Measurements from ENCODE around the gene IL33.

The IL33 gene

DNA sequence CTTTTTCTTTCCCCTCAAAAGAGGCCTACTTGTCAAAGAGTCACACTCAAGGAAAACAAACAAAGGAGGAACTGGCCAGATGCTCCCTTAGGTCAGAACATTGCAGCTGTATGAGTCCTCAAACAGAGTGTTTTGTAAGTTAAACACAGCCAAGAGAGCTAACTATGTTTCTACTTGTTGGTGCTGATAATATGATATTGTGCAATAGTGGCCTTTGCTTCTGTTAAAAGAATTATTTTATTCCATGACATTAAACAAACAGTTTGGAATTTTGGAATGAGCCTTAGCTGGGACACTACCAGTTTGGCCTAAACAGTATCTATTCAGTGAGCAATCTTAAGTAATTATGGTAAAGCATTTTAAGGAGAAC, 56.6 kb downstream of the IL33 start:
- TF ChIP-seq, protein P1, sequence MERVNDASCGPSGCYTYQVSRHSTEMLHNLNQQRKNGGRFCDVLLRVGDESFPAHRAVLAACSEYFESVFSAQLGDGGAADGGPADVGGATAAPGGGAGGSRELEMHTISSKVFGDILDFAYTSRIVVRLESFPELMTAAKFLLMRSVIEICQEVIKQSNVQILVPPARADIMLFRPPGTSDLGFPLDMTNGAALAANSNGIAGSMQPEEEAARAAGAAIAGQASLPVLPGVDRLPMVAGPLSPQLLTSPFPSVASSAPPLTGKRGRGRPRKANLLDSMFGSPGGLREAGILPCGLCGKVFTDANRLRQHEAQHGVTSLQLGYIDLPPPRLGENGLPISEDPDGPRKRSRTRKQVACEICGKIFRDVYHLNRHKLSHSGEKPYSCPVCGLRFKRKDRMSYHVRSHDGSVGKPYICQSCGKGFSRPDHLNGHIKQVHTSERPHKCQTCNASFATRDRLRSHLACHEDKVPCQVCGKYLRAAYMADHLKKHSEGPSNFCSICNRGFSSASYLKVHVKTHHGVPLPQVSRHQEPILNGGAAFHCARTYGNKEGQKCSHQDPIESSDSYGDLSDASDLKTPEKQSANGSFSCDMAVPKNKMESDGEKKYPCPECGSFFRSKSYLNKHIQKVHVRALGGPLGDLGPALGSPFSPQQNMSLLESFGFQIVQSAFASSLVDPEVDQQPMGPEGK (CRISPR knock-in tag; IDR thresholded peaks at IDR 0.05; ENCODE audit: borderline replicate concordance) = no peak
- no peak for TF ChIP-seq TCF4 (CRISPR knock-in tag; IDR thresholded peaks at IDR 0.05; ENCODE audit: borderline replicate concordance)
- TF ChIP-seq ZFP30 (CRISPR knock-in tag; IDR thresholded peaks at IDR 0.05) = no peak
- no peak for TF ChIP-seq RARB (CRISPR knock-in tag; IDR thresholded peaks at IDR 0.05)
- TF ChIP-seq SNAI2 (CRISPR knock-in tag; IDR thresholded peaks at IDR 0.05) = no peak
- TF ChIP-seq, protein P2, sequence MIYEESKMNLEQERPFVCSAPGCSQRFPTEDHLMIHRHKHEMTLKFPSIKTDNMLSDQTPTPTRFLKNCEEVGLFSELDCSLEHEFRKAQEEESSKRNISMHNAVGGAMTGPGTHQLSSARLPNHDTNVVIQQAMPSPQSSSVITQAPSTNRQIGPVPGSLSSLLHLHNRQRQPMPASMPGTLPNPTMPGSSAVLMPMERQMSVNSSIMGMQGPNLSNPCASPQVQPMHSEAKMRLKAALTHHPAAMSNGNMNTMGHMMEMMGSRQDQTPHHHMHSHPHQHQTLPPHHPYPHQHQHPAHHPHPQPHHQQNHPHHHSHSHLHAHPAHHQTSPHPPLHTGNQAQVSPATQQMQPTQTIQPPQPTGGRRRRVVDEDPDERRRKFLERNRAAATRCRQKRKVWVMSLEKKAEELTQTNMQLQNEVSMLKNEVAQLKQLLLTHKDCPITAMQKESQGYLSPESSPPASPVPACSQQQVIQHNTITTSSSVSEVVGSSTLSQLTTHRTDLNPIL (CRISPR knock-in tag; IDR thresholded peaks at IDR 0.05; ENCODE audit: low read depth) = no peak
- no peak for TF ChIP-seq ESRRG (CRISPR knock-in tag; IDR thresholded peaks at IDR 0.05)
- no peak for TF ChIP-seq OSR1 (CRISPR knock-in tag; IDR thresholded peaks at IDR 0.05)
- no peak for TF ChIP-seq GLIS3 (CRISPR knock-in tag; IDR thresholded peaks at IDR 0.05)
- TF ChIP-seq ZFP3 (CRISPR knock-in tag; IDR thresholded peaks at IDR 0.05) = no peak
- no peak for TF ChIP-seq CSDC2 (CRISPR knock-in tag; IDR thresholded peaks at IDR 0.05)
- TF ChIP-seq ARNTL (CRISPR knock-in tag; IDR thresholded peaks at IDR 0.05; ENCODE audit: borderline replicate concordance, low read depth) = no peak
- no peak for TF ChIP-seq BACH2 (CRISPR knock-in tag; IDR thresholded peaks at IDR 0.05; ENCODE audit: borderline replicate concordance)
- no peak for TF ChIP-seq ZC3H10 (CRISPR knock-in tag; IDR thresholded peaks at IDR 0.05)
- TF ChIP-seq, protein P3, sequence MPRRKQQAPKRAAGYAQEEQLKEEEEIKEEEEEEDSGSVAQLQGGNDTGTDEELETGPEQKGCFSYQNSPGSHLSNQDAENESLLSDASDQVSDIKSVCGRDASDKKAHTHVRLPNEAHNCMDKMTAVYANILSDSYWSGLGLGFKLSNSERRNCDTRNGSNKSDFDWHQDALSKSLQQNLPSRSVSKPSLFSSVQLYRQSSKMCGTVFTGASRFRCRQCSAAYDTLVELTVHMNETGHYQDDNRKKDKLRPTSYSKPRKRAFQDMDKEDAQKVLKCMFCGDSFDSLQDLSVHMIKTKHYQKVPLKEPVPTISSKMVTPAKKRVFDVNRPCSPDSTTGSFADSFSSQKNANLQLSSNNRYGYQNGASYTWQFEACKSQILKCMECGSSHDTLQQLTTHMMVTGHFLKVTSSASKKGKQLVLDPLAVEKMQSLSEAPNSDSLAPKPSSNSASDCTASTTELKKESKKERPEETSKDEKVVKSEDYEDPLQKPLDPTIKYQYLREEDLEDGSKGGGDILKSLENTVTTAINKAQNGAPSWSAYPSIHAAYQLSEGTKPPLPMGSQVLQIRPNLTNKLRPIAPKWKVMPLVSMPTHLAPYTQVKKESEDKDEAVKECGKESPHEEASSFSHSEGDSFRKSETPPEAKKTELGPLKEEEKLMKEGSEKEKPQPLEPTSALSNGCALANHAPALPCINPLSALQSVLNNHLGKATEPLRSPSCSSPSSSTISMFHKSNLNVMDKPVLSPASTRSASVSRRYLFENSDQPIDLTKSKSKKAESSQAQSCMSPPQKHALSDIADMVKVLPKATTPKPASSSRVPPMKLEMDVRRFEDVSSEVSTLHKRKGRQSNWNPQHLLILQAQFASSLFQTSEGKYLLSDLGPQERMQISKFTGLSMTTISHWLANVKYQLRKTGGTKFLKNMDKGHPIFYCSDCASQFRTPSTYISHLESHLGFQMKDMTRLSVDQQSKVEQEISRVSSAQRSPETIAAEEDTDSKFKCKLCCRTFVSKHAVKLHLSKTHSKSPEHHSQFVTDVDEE (CRISPR knock-in tag; IDR thresholded peaks at IDR 0.05) = no peak
- TF ChIP-seq, protein P4, sequence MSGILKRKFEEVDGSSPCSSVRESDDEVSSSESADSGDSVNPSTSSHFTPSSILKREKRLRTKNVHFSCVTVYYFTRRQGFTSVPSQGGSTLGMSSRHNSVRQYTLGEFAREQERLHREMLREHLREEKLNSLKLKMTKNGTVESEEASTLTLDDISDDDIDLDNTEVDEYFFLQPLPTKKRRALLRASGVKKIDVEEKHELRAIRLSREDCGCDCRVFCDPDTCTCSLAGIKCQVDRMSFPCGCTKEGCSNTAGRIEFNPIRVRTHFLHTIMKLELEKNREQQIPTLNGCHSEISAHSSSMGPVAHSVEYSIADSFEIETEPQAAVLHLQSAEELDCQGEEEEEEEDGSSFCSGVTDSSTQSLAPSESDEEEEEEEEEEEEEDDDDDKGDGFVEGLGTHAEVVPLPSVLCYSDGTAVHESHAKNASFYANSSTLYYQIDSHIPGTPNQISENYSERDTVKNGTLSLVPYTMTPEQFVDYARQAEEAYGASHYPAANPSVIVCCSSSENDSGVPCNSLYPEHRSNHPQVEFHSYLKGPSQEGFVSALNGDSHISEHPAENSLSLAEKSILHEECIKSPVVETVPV (CRISPR knock-in tag; IDR thresholded peaks at IDR 0.05) = no peak
- no peak for TF ChIP-seq ISL1 (CRISPR knock-in tag; IDR thresholded peaks at IDR 0.05)
- no peak for TF ChIP-seq TOX (CRISPR knock-in tag; IDR thresholded peaks at IDR 0.05; ENCODE audit: borderline replicate concordance)
- no peak for TF ChIP-seq PPARA (CRISPR knock-in tag; IDR thresholded peaks at IDR 0.05; ENCODE audit: borderline replicate concordance)
- no peak for TF ChIP-seq ZNF70 (CRISPR knock-in tag; IDR thresholded peaks at IDR 0.05)
- no peak for ATAC-seq

DNA sequence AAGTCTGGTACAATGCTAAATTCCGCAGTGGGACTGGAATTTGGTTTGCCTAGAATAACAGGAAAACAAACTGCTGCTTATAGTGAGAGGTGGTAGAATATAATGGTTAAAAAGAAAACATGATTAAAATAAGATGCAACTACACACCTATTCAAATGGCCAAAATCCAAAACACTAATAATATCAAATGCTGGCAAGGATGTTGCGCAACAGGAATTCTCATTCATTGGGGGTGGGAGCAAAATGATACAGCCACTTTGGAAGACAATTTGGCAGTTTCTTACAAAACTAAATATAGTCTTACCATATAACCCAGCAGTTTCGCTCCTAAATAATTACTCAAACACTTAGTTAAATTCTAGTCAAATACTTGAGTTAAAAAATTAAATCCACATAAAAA, 61.8 kb downstream of the IL33 start:
- TF ChIP-seq OSR1 (CRISPR knock-in tag; IDR thresholded peaks at IDR 0.05) = no peak
- TF ChIP-seq, protein P4 (CRISPR knock-in tag; IDR thresholded peaks at IDR 0.05) = no peak
- no peak for TF ChIP-seq ESRRG (CRISPR knock-in tag; IDR thresholded peaks at IDR 0.05)
- no peak for TF ChIP-seq TCF4 (CRISPR knock-in tag; IDR thresholded peaks at IDR 0.05; ENCODE audit: borderline replicate concordance)
- no peak for TF ChIP-seq ZFP30 (CRISPR knock-in tag; IDR thresholded peaks at IDR 0.05)
- no peak for TF ChIP-seq ZNF8 (CRISPR knock-in tag; IDR thresholded peaks at IDR 0.05)
- TF ChIP-seq, protein P3 (CRISPR knock-in tag; IDR thresholded peaks at IDR 0.05) = no peak
- no peak for TF ChIP-seq GLIS3 (CRISPR knock-in tag; IDR thresholded peaks at IDR 0.05)
- no peak for TF ChIP-seq TOX (CRISPR knock-in tag; IDR thresholded peaks at IDR 0.05; ENCODE audit: borderline replicate concordance)
- TF ChIP-seq, protein P1 (CRISPR knock-in tag; IDR thresholded peaks at IDR 0.05; ENCODE audit: borderline replicate concordance) = no peak
- TF ChIP-seq ZC3H10 (CRISPR knock-in tag; IDR thresholded peaks at IDR 0.05) = no peak
- TF ChIP-seq ISL1 (CRISPR knock-in tag; IDR thresholded peaks at IDR 0.05) = no peak
- TF ChIP-seq PPARA (CRISPR knock-in tag; IDR thresholded peaks at IDR 0.05; ENCODE audit: borderline replicate concordance) = no peak
- no peak for ATAC-seq

Measured in SK-N-SH treated with all-trans-retinoic acid at 6 μM for 48 hours (cell line).